ENCODE results near the gene UNC45B.
A peak's percentile ranks its signal among the peaks of the same experiment; 100 is the strongest.
"Not testable (repeated sequence)": the region's sequence is repeated elsewhere in the genome, so short reads cannot be mapped to it uniquely, and the experiment has no call there.

Gene UNC45B

GRCh38 chr17:35164716-35165115, 17.1 kb downstream of the UNC45B start:
- DNase-seq, result no peak
- in situ Hi-C loops (cut with MboI; ENCODE audit: low pct_unique_long_range_greater_than_20kb, low sequenced_read_pairs), result loop anchor here (25.0 kb wide), 1 partner anchor 573 kb away; the partner anchor contains the start of gene RASL10B

GRCh38 chr17:35166526-35166925, 18.9 kb downstream of the UNC45B start:
- in situ Hi-C loops (cut with MboI; ENCODE audit: low pct_unique_long_range_greater_than_20kb, low sequenced_read_pairs), result loop anchor here (25.0 kb wide), 1 partner anchor 571 kb away; the partner anchor contains the start of gene RASL10B
- no peak for DNase-seq

DNA sequence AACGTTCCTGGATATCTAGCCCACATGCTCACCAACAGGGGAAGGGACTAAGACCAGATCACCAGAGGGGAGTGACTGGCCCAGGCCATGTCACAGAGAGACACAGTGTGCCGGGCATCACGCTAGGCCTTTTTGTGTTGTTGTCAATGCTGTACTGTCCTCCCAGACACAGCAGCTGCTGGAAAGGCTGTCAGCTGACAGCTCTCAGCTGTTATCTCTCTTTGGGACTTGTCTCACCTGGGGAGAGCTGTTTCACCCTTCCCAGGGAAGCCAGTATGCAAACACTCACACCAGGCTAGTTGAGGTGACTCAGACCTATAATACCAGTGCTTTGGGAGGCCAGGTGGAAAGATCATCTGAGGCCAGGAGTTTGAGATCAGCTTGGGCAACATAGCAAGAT, 19.4 kb downstream of the UNC45B start:
- no peak for DNase-seq
- in situ Hi-C loops (cut with MboI; ENCODE audit: low pct_unique_long_range_greater_than_20kb, low sequenced_read_pairs), result loop anchor here (25.0 kb wide), 1 partner anchor 570 kb away; the partner anchor contains the start of gene RASL10B

DNA sequence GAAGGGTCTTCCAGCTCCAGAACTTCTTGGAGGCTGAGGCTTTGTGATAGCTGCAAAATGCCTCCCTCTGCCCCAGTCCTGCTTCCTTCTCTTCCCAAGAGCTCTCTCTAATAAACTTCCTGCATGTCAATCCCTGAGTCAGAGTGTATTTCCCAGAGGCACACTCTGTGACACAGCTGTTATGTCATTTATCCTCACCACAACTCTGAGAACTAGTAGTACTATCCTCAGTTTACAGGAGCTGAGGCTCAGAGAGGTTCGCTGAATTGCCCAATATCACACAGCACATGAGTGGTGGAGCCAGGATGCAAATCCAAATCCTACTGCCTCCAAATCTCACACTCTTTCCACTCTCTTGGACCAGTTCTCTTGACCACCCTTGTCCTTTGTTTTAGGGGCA, 20.0 kb downstream of the UNC45B start:
- in situ Hi-C loops (cut with MboI; ENCODE audit: low pct_unique_long_range_greater_than_20kb, low sequenced_read_pairs), result loop anchor here (25.0 kb wide), 1 partner anchor 570 kb away; the partner anchor contains the start of gene RASL10B
- DNase-seq, result no peak

DNA sequence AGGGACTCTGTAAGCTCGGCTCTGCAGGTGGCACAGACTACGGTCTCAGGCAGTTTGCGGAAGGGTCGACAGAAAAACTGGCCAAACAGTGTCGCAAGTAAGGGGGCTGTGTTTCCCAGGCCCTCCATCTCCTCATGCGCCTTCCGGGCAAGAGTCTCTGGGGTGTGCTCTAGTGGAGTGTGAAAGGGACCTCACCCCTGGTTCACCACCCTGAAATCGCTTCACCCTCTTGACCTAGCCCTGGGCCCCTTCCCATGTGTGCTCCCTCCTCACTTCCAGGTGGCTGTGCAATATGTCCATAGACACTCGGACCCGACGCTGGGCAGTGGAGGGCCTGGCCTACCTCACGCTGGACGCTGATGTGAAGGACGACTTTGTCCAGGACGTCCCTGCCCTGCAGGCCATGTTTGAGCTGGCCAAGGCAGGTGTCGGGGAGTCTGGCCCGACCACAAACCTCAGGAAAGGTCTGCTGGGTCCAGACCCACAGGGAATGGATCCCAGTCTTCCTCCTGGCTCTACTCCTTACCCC, 22.3 kb downstream of the UNC45B start:
- no peak for DNase-seq
- in situ Hi-C loops (cut with MboI; ENCODE audit: low pct_unique_long_range_greater_than_20kb, low sequenced_read_pairs), result loop anchor here (25.0 kb wide), 1 partner anchor 567 kb away; the partner anchor contains the start of gene RASL10B

- in situ Hi-C loops (cut with MboI; ENCODE audit: low pct_unique_long_range_greater_than_20kb, low sequenced_read_pairs), result loop anchor here (25.0 kb wide), 1 partner anchor 566 kb away; the partner anchor contains the start of gene RASL10B
- DNase-seq, result peak; percentile 58
These were observed 23.6 kb downstream of the UNC45B start for GRCh38 chr17:35170968-35171771.

GRCh38 chr17:35171834-35172233, 24.2 kb downstream of the UNC45B start:
- in situ Hi-C loops (cut with MboI; ENCODE audit: low pct_unique_long_range_greater_than_20kb, low sequenced_read_pairs), result loop anchor here (25.0 kb wide), 1 partner anchor 565 kb away; the partner anchor contains the start of gene RASL10B

GRCh38 chr17:35172321-35172720, 24.7 kb downstream of the UNC45B start:
- DNase-seq, result not testable (repeated sequence)
- in situ Hi-C loops (cut with MboI; ENCODE audit: low pct_unique_long_range_greater_than_20kb, low sequenced_read_pairs), result loop anchor here (25.0 kb wide), 1 partner anchor 565 kb away; the partner anchor contains the start of gene RASL10B

More at GRCh38 chr17:35171834-35172233, 24.2 kb downstream of the UNC45B start:
- no peak for DNase-seq

- in situ Hi-C loops (cut with MboI; ENCODE audit: low pct_unique_long_range_greater_than_20kb, low sequenced_read_pairs), result loop anchor here (25.0 kb wide), 1 partner anchor 562 kb away; the partner anchor contains the start of gene RASL10B
- DNase-seq, result no peak
These were observed 27.3 kb downstream of the UNC45B start for GRCh38 chr17:35174835-35175334.

DNA sequence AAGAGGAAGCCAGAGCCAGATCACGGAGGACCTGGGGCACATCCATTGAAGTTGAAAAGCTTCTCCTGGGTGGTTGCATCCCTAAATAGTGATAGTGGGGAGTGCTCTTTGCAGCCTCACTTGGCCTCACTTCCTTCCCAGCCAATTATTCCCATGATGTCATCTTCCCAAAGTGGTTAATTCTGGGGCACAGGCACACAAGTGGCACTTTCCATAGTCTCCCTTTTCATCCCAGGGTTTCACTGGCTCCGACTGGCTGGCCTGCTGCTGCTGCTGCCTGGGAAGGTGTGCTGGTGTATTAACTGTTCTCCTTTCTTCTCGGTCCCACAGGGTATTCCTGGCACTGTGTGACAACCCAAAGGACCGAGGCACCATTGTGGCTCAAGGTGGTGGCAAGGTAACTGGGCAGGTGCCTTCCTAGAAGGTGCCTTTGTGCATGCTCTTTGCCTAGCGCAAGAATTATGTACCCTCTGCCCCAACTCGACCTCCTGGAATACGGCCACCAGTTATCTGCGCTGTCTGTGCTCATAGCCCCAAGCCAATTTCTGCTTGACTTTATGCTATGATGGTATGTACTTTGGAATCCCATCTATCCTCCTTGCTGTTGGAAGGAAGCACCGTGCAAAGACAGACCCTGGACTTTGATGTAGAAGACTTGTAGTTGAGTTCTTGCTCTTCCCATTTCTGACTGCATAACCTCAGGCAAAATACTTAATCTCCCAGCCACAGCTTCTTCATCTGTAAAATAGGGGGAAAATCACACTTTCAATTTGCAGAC, 28.2 kb downstream of the UNC45B start:
- in situ Hi-C loops (cut with MboI; ENCODE audit: low pct_unique_long_range_greater_than_20kb, low sequenced_read_pairs), result no loop called here
- no peak for DNase-seq

DNA sequence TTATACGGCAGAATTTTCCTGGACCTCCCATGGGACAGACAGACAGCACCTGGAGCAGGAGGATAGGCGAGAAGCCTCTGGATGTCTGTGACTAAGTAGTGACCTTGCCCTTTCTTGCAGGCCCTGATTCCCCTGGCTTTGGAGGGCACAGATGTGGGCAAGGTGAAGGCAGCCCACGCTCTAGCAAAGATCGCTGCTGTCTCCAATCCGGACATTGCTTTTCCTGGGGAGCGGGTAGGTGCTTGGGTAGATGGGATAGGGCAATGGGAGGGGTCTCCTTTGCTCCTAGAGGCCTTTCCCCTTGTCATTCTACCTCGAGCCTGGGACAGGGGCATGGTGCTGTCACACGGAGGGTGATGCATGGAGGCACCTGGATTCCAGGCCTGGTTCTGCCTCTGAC, 29.3 kb downstream of the UNC45B start:
- in situ Hi-C loops (cut with MboI; ENCODE audit: low pct_unique_long_range_greater_than_20kb, low sequenced_read_pairs), result no loop called here
- DNase-seq, result no peak

DNA sequence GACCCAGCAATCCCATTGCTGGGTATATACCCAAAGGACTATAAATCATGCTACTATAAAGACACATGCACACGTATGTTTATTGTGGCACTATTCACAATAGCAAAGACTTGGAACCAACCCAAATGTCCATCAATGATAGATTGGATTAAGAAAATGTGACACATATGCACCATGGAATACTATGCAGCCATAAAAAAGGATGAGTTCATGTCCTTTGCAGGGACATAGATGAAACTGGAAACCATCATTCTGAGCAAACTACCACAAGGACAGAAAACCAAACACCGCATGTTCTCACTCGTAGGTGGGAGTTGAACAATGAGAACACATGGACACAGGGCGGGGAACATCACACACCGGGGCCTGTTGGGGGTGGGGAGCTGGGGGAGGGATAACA, 31.8 kb downstream of the UNC45B start:
- in situ Hi-C loops (cut with MboI; ENCODE audit: low pct_unique_long_range_greater_than_20kb, low sequenced_read_pairs); DNase-seq: not testable (repeated sequence)

- no peak for DNase-seq
- in situ Hi-C loops (cut with MboI; ENCODE audit: low pct_unique_long_range_greater_than_20kb, low sequenced_read_pairs), result no loop called here
These were observed 35.7 kb downstream of the UNC45B start for GRCh38 chr17:35183332-35183731.

DNA sequence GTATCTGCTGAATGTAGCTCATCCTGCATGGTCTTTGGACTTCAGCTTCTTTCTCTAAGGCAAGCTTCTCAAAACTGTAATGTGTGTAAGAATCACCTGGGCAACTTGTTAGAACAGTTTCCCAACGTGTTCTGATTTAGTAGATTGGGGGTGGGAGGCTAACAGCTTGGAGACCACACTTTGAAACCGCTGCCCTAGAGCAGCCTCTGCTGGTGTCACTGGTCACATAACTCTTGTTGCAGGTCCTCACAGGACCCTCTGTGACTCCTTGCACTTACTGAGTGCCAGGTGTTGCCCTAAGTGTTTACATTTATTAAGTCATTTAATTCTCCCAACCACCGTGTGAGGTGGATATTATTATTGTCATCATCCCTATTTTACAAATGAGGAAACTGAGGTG, 36.7 kb downstream of the UNC45B start:
- no peak for DNase-seq
- in situ Hi-C loops (cut with MboI; ENCODE audit: low pct_unique_long_range_greater_than_20kb, low sequenced_read_pairs), result no loop called here

- in situ Hi-C loops (cut with MboI; ENCODE audit: low pct_unique_long_range_greater_than_20kb, low sequenced_read_pairs), result no loop called here
- DNase-seq, result no peak
These were observed 38.2 kb downstream of the UNC45B start for GRCh38 chr17:35185849-35186248.

DNA sequence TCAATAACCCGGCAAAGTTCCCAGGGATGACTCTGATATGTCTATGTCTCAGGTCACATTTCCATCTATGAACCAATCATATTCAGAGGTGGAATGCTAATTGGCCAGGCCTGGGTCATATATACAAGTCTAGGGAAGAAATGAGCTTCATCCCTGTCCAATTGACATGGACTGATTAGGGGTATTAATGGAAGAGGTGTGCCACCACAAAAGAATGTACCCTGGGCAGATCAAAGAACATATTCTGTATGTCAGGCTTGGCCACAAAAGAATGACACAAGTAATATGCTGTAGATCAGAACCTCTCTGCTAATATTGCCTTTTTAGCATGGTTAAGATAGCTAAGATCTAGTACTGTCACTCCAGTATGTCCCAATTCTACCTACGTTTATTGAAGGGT, 39.9 kb downstream of the UNC45B start:
- in situ Hi-C loops (cut with MboI; ENCODE audit: low pct_unique_long_range_greater_than_20kb, low sequenced_read_pairs), result no loop called here
- DNase-seq, result no peak

DNA sequence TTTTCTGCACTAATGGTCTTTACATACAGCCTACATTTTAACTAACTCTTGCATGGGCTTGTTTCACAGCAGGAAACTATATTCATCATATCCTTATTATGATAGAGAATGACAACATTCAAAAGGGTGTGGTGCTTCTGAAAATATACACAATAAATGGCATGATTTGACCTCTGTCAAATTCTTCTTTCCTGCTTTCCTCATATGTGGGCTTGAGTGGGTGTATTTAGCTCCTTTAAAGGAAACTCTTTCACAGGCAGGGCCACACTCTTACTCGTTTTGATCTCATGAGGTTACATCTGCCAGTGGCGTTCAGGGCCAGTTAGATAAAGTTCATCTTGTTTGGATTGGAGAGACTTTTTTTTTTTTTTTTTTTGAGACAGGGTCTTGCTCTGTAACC, 40.5 kb downstream of the UNC45B start:
- in situ Hi-C loops (cut with MboI; ENCODE audit: low pct_unique_long_range_greater_than_20kb, low sequenced_read_pairs), result no loop called here
- DNase-seq, result no peak

- DNase-seq, result peak; percentile 81
- in situ Hi-C loops (cut with MboI; ENCODE audit: low pct_unique_long_range_greater_than_20kb, low sequenced_read_pairs), result no loop called here
These were observed 41.7 kb downstream of the UNC45B start for GRCh38 chr17:35189291-35189690.

DNA sequence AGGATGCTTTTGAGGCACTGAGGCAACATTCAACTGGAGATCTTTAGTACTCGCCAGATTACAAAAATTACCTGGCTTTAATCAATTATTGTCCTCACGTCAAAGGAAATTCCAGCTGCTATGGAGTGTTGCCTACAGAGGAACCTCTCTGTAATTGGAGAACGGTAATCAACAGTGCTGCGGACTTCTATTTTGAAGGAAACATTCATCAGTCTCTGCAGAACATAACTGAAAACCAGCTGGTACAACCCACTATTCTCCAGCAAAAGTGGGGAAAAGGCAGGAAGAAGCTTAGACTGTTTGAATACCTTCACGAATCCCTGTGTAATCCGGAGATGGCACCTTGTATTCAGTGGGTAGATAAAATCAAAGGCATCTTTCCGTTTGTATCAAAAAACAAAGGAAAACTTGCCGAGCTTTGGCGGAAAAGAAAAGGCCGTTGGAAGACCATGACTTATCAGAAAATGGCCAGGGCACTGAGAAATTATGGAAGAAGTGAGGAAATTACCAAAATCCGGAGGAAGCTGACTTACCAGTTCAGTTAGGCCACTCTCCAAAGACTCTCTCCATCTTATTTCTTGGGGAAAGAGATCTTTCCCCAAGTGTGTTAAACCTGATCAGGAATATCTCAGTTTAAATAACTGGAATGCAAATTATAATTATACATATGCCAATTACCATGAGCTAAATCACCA, 43.5 kb downstream of the UNC45B start:
- in situ Hi-C loops (cut with MboI; ENCODE audit: low pct_unique_long_range_greater_than_20kb, low sequenced_read_pairs), result no loop called here
- DNase-seq, result no peak
